GM12891 (cell line): ENCODE data around the gene AATK.

ENCODE experiments used
- DNase-seq: peaks from one replicate; pipeline ENCODE4 v3.0.0; 2011; ENCODE audit warnings: low spot score; ENCODE audit not compliant: insufficient read length
- FAIRE-seq: peaks from 2 replicates; lab custom pipeline; 2011; peaks lifted over from hg19 to GRCh38; lab: Jason Lieb, UNC
- PAX5 ChIP-seq: IDR thresholded peaks from 2 replicates; pipeline ENCODE4 v1.6.1; 2011; ENCODE audit warnings: low read length, moderate library complexity, mild to moderate bottlenecking; ENCODE audit not compliant: insufficient read depth, severe bottlenecking
- POLR2A ChIP-seq: IDR thresholded peaks from 2 replicates; pipeline ENCODE4 v1.6.1; 2011; ENCODE audit warnings: low read depth, low read length, control low read depth
- POLR2AphosphoS5 ChIP-seq: IDR thresholded peaks from 2 replicates; pipeline ENCODE4 v1.6.1; 2011; ENCODE audit warnings: low read depth, low read length, control low read depth
- POU2F2 ChIP-seq: IDR thresholded peaks from 2 replicates; pipeline ENCODE4 v1.6.1; 2011; ENCODE audit warnings: low read depth, mild to moderate bottlenecking, control low read depth, low read length, moderate library complexity
- SPI1 ChIP-seq: IDR thresholded peaks from 2 replicates; pipeline ENCODE4 v1.6.1; 2011; ENCODE audit warnings: low read depth, low read length, control low read depth
- TAF1 ChIP-seq: IDR thresholded peaks from 2 replicates; pipeline ENCODE4 v1.6.1; 2011; ENCODE audit warnings: low read depth, low read length, control low read depth

The AATK gene

GRCh38 chr17:81118308-81119221 lies 47.5 kb downstream of the AATK start:
- no peak for FAIRE-seq
- DNase-seq, result no peak

GRCh38 chr17:81117672-81118198 lies 48.3 kb downstream of the AATK start:
- no peak for FAIRE-seq
- no peak for DNase-seq
- TF ChIP-seq POU2F2, result no peak
- no peak for TF ChIP-seq SPI1
- no peak for TF ChIP-seq POLR2AphosphoS5
- no peak for TF ChIP-seq PAX5
- no peak for TF ChIP-seq POLR2A
- TF ChIP-seq TAF1, result no peak

More at GRCh38 chr17:81118308-81119221, 47.5 kb downstream of the AATK start:
- TF ChIP-seq SPI1 (no peak), POU2F2 (no peak), POLR2AphosphoS5 (no peak), PAX5 (no peak), TAF1 (no peak), POLR2A (no peak)

GRCh38 chr17:81116704-81117103 lies 49.3 kb downstream of the AATK start:
- FAIRE-seq, result no peak
- TF ChIP-seq POLR2A, result no peak
- no peak for TF ChIP-seq POLR2AphosphoS5
- TF ChIP-seq TAF1, result no peak
- no peak for TF ChIP-seq POU2F2
- no peak for TF ChIP-seq PAX5
- TF ChIP-seq SPI1, result no peak
- DNase-seq, result no peak

- no peak for FAIRE-seq
- TF ChIP-seq POLR2A, result no peak
- TF ChIP-seq PAX5, result no peak
- no peak for DNase-seq
These were observed 50.1 kb downstream of the AATK start for GRCh38 chr17:81115749-81116464.

GRCh38 chr17:81115219-81115618 lies 50.8 kb downstream of the AATK start:
- FAIRE-seq, result no peak
- TF ChIP-seq POU2F2, result no peak
- no peak for TF ChIP-seq TAF1
- TF ChIP-seq PAX5, result no peak
- no peak for TF ChIP-seq POLR2A
- no peak for TF ChIP-seq POLR2AphosphoS5
- TF ChIP-seq SPI1, result no peak
- DNase-seq, result no peak

GRCh38 chr17:81114351-81115093 lies 51.5 kb downstream of the AATK start:
- TF ChIP-seq POLR2AphosphoS5, result no peak
- no peak for TF ChIP-seq PAX5
- no peak for TF ChIP-seq POLR2A
- TF ChIP-seq TAF1, result no peak
- no peak for TF ChIP-seq POU2F2
- no peak for TF ChIP-seq SPI1
- FAIRE-seq (no peak), DNase-seq (no peak)

GRCh38 chr17:81113158-81113724 lies 52.8 kb downstream of the AATK start:
- TF ChIP-seq TAF1 (no peak), POLR2AphosphoS5 (no peak), POU2F2 (no peak), SPI1 (no peak), PAX5 (no peak), POLR2A (no peak)

GRCh38 chr17:81112450-81112849 lies 53.6 kb downstream of the AATK start:
- DNase-seq, result no peak
- TF ChIP-seq PAX5 (no peak), TAF1 (no peak), SPI1 (no peak), POLR2AphosphoS5 (no peak), POU2F2 (no peak), POLR2A (no peak)
- FAIRE-seq, result no peak

More at GRCh38 chr17:81113158-81113724, 52.8 kb downstream of the AATK start:
- no peak for DNase-seq
- FAIRE-seq, result no peak

- TF ChIP-seq PAX5 (no peak), POLR2A (no peak), SPI1 (no peak), TAF1 (no peak), POLR2AphosphoS5 (no peak), POU2F2 (no peak)
- no peak for DNase-seq
- FAIRE-seq, result no peak
These were observed 55.0 kb downstream of the AATK start for GRCh38 chr17:81111066-81111465.

- DNase-seq (no peak), FAIRE-seq (no peak)
- no peak for TF ChIP-seq PAX5
- TF ChIP-seq POLR2AphosphoS5, result no peak
- no peak for TF ChIP-seq POU2F2
- no peak for TF ChIP-seq SPI1
- no peak for TF ChIP-seq TAF1
- no peak for TF ChIP-seq POLR2A
These were observed 55.5 kb downstream of the AATK start for GRCh38 chr17:81110488-81111040.
